ENCODE measurements around the gene SCARF1. TPM values are rescaled to one million over a fixed set of nuclear protein-coding genes. Genes with fewer than 3 reads are reported as not detected.
"Not testable (repeated sequence)": the region's sequence is repeated elsewhere in the genome, so short reads cannot be mapped to it uniquely, and the experiment has no call there.

SCARF1 gene
- total RNA-seq, 3 donors from 2014 or later (not counting 1 experiment from before 2014, with no cell fraction given): 0.59 to 3.1 (median 1.0) TPM

GRCh38 chr17:1676401-1676800 is 30.9 kb upstream of the SCARF1 start:
- Histone ChIP-seq H3K36me3 (ENCODE audit: control insufficient read depth, insufficient read depth, low read length) (peaks cover 95% of the 10 kb centered on the region), H3K9me3 (ENCODE audit: control insufficient read depth, insufficient read depth, low read length) (no peaks in the 10 kb centered on the region), H3K27me3 (ENCODE audit: control insufficient read depth, insufficient read depth, low read length) (no peaks in the 10 kb centered on the region), H3K4me1 (ENCODE audit: control insufficient read depth, insufficient read depth, low read length) (no peaks in the 10 kb centered on the region), H3K27ac (ENCODE audit: low read length) (no peak overlapping the region), H3K4me3 (ENCODE audit: low read length) (no peak overlapping the region)
- Mint-ChIP-seq H3K9me3 (no peaks in the 10 kb centered on the region), H3K27ac (no peak overlapping the region), H3K4me3 (no peak overlapping the region), H3K36me3 (peaks cover 36% of the 10 kb centered on the region), H3K27me3 (ENCODE audit: low read depth in 2 of 2) (no peaks in the 10 kb centered on the region), H3K4me1 (peaks cover 9 to 12% of the 10 kb centered on the region in 2 donors)
- TF ChIP-seq CTCF (IDR thresholded peaks at IDR 0.05): no peak
- ATAC-seq (peak in 1 of 3 donors; percentile 17), DNase-seq (no peak)
- 97% methylated on average over 13 of the region's 13 CpGs for WGBS (ENCODE audit: insufficient coverage)
- intact Hi-C loops (cut with micrococcal nuclease): no loop called here

- Mint-ChIP-seq H3K36me3 (peaks cover 29% of the 10 kb centered on the region), H3K27me3 (ENCODE audit: low read depth in 2 of 2) (no peaks in the 10 kb centered on the region), H3K4me3 (no peak overlapping the region), H3K4me1 (peaks cover 13 to 32% of the 10 kb centered on the region in 2 donors), H3K9me3 (no peaks in the 10 kb centered on the region), H3K27ac (no peak overlapping the region)
- no peaks in the 10 kb centered on the region for H3K4me1 ChIP-seq (ENCODE audit: control insufficient read depth, insufficient read depth, low read length)
- no peaks in the 10 kb centered on the region for H3K27me3 ChIP-seq (ENCODE audit: control insufficient read depth, insufficient read depth, low read length)
- H3K27ac ChIP-seq (ENCODE audit: low read length): no peak overlapping the region
- H3K4me3 ChIP-seq (ENCODE audit: low read length): no peak overlapping the region
- H3K9me3 ChIP-seq (ENCODE audit: control insufficient read depth, insufficient read depth, low read length): no peaks in the 10 kb centered on the region
- WGBS (ENCODE audit: insufficient coverage): 88% methylated on average over 26 of the region's 26 CpGs
- peak; percentile 23 to 38 (median 34) for ATAC-seq
- peaks cover 90% of the 10 kb centered on the region for H3K36me3 ChIP-seq (ENCODE audit: control insufficient read depth, insufficient read depth, low read length)
- TF ChIP-seq CTCF (IDR thresholded peaks at IDR 0.05): no peak
- intact Hi-C loops (cut with micrococcal nuclease): no loop called here
- DNase-seq: peak in 1 of 2 donors; percentile 47
Measured at GRCh38 chr17:1673041-1673785, 27.7 kb upstream of the SCARF1 start.

DNA sequence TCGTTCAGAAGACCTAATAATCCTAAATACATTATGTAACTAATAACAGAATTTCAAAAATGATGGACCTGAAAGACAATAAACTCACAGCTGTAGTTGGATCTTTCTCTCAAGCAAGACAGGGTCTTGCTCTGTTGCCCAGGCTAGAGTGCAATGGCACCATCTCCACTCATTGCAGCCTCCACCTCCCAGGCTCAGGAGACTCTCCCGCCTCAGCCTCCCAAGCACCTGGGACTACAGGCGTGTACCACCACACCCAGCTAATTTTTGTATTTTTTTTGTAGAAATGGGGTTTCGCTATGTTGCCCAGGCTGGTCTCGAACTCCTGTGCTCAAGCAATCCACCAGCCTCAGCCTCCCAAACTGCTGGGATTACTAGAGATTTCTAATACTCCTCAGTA is 18.4 kb upstream of the SCARF1 start:
- intact Hi-C loops (cut with micrococcal nuclease); H3K27me3 ChIP-seq (ENCODE audit: control insufficient read depth, insufficient read depth, low read length); H3K9me3 Mint-ChIP-seq; H3K27ac ChIP-seq (ENCODE audit: low read length); H3K4me1 Mint-ChIP-seq; H3K27me3 Mint-ChIP-seq (ENCODE audit: low read depth in 2 of 2); H3K4me3 Mint-ChIP-seq; H3K4me1 ChIP-seq (ENCODE audit: control insufficient read depth, insufficient read depth, low read length); DNase-seq; ATAC-seq; H3K4me3 ChIP-seq (ENCODE audit: low read length); H3K9me3 ChIP-seq (ENCODE audit: control insufficient read depth, insufficient read depth, low read length): not testable (repeated sequence)
- Mint-ChIP-seq H3K36me3 (peaks cover 21% of the 10 kb centered on the region), H3K27ac (peak overlapping the region in 1 of 2 donors; percentile 36)
- 100% methylated on average over 3 of the region's 5 CpGs for WGBS (ENCODE audit: insufficient coverage)
- peaks cover 66% of the 10 kb centered on the region for H3K36me3 ChIP-seq (ENCODE audit: control insufficient read depth, insufficient read depth, low read length)

GRCh38 chr17:1661045-1661444 is 15.5 kb upstream of the SCARF1 start:
- H3K4me3 Mint-ChIP-seq: no peak overlapping the region
- TF ChIP-seq CTCF (IDR thresholded peaks at IDR 0.05): no peak
- 98% methylated on average over 12 of the region's 12 CpGs for WGBS (ENCODE audit: insufficient coverage)
- no peaks in the 10 kb centered on the region for H3K9me3 Mint-ChIP-seq
- H3K4me3 ChIP-seq (ENCODE audit: low read length): no peak overlapping the region
- intact Hi-C loops (cut with micrococcal nuclease): no loop called here
- DNase-seq: no peak
- no peak overlapping the region for H3K27ac ChIP-seq (ENCODE audit: low read length)
- H3K27me3 Mint-ChIP-seq (ENCODE audit: low read depth in 2 of 2): no peaks in the 10 kb centered on the region
- H3K36me3 Mint-ChIP-seq: peaks cover 40% of the 10 kb centered on the region
- no peak for ATAC-seq
- H3K4me1 ChIP-seq (ENCODE audit: control insufficient read depth, insufficient read depth, low read length): no peaks in the 10 kb centered on the region
- H3K36me3 ChIP-seq (ENCODE audit: control insufficient read depth, insufficient read depth, low read length): peaks cover 75% of the 10 kb centered on the region
- no peaks in the 10 kb centered on the region for H3K27me3 ChIP-seq (ENCODE audit: control insufficient read depth, insufficient read depth, low read length)
- no peaks in the 10 kb centered on the region for H3K9me3 ChIP-seq (ENCODE audit: control insufficient read depth, insufficient read depth, low read length)
- peak overlapping the region in 1 of 2 donors; percentile 48 for H3K27ac Mint-ChIP-seq
- peaks cover 7 to 8% of the 10 kb centered on the region in 2 donors for H3K4me1 Mint-ChIP-seq

Measured in natural killer cell (primary cell).